CD4-positive, alpha-beta T cell treated with Interferon alpha-2 for 1 hour (primary cell): ENCODE data around the gene KRT222.

Experiments
- DNase-seq, 2 donors: peaks; one replicate each; pipeline ENCODE4 v3.0.0-alpha.2; 2020 to 2022

Gene KRT222

DNA sequence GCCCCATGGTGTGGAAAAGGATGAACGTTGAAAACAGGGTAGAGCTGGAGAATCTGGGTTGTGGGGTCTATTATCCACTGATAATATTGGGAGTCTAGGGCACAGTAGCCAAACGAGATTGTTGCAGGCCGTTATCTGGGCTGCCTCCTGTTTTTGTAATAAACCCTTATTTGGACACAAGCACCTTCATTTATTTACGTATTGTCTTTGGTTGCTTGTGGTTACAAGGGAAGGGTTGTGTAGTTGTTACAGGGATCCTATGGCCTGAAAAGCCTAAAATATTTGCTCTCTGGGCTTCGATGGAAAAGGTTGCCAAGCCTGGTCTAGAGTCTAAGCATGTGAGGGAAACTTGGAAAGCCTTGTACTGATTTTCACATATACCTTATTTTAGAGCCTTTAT is 13.0 kb downstream of the KRT222 start:
- DNase-seq, result no peak

DNA sequence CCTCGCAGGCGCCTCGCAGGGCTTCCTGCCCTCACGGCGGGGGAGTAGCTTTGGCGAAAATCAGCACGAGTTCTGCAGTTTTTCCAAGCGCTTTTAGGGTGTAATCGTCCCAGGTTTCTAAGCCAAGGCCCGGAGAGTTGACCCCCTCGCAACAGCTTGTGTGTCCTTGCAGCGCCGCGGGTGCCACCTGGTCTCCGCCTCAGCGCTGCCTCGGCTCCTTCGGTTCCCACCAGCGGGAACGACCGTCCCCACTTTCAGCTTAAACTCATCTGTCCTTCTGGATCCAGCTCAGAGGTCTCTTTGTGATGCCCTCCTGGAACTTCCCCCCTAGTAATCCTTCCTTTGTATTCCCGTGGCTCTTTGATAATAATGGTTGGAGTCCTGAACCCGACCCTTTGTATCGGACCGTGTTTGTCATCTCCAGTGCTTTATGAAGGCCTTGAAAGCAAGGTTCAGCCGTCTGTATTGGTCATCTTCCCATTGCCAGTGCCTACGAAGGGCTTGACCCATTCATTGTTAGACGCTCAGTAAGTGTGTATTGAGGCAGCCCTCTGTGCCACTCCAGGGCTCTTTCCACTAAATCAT is 16.5 kb downstream of the KRT222 start:
- no peak for DNase-seq

DNA sequence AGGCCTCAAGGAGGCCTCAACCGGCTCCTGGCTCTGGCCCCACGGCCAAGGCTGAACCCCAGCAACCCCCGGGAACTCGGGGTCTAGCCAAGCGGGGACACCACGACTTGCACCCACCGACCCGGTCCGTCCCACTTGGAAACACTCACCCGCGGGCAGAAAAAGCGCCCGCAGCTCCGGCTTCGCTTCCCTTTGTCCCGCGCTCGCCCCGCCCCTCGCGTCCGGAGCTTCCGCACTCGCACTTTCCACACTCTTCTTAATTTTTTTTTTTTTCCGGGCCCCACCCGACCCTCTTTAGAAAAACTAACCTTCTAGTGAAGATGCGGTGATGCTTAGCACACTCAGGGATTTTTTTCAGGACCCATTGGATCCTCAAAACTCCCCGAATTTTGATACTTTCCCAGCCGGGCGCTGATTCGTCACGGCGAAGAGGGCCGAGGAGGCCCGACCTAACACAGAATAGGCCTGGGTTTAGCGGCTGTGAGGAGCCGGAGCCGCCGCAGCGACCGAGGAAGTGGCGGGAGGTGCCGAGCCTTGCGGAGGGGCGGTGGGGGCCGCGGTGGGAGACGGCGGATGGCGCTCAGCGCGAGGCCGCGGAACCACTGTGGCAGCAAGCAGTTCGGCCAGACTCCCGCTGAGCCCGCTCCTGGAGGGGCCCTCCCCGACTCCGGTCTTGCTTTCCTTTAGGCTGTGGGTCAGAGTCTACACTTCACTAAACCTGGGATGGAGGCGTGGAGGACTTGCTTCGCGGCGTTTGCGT is 17.2 kb downstream of the KRT222 start, which contains the start of gene SMARCE1:
Gene SMARCE1, minus strand, starts transcription at position 195 of the 760 bp plus-strand sequence. CDS start 2,016 bp downstream, outside the sequence.
- peak; percentile 73 to 83 for DNase-seq

DNA sequence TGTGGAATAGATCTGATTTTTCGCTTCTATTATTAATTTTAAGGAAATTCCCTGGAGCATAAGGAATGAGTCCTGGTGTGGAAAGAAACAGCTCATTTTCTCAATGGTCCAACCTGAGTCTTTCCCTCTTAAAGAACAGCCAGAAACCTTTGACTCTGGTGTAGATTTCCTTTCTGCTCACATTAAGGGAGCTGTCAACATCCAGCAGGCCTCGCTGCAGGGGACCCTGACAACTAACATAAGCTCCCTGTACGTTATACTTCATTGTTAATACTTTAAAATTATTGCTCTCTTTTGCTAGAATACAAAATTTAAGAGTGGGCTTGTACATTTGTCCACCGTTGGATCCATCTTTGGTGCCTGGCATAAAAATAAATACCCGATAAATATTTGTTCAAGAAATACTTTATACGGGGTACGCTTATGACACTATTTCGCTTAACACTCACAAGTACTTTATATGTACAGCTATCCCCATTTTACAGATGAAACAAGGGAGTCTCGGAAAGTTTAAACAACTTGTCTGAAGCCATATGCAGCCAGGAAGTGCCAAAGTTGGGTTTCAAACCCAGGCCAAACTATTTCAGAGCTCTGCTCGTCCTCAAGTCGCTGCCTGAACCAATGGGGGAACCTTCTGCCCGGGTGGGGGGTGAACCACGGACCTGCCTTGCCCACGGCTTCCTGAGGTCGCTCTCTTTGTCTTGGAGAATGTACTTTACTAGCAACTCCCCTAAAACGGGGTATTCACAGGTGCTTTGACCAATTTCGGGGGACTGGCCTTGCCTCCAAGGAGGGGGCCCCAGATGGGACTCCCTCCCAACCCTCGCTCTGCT is 18.0 kb downstream of the KRT222 start:
- DNase-seq, result peak in 1 of 2 donors; percentile 38

DNA sequence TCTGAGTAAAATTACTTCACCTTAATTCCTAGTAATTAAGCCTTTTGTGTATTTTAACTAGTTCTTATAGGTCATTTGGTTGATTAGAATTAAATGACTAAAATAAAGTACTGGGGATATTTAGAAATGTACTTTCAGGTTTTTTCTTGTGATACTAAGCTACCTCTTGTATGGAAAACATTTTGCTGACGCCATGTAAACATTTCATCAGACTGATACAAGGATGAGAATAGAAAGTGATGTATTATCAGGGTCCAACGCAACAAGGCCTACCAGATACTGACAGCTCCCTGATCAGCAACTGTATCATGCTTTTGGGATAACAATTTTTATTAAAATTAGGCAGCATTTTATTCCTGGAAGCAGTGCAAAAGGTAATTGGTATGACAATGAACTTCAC is 19.0 kb downstream of the KRT222 start:
- no peak for DNase-seq

DNA sequence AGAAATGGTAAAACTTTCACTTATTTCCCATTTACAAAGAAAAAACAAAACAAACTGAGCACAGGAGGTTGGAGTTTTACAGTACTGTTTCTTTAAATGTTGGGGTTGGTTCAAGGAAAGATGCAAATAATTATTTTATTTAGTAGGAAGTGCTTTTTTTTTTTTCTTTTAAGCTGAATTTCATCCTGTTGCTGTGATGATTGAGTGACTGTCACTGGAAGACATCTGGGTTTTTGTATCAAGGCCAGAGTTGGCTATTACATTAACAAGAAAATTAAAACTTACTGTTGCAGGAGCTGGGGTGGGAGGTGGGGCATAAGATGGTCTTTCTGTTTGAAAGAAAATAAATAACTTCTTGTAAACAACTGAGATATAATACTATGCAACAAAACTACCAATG is 19.7 kb downstream of the KRT222 start:
- DNase-seq, result no peak

DNA sequence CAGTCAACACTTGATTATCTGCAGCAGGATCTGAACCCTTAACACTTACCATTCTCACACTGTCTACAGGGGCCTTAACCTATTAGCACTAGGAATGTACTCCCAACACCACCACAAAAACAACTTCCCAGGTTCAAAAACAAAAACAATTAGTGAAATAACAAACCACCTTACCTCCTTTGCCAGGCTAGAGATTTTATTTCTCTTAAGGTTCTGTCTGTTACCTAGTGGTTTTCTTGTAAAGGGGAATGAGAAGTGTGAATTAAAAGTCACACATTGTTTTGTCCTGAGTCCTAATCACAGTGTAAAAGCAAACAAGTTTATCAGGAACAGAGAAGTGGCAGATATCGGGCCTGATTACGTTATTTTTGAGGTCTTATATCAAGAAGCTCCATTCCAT is 27.0 kb downstream of the KRT222 start:
- DNase-seq, result no peak

DNA sequence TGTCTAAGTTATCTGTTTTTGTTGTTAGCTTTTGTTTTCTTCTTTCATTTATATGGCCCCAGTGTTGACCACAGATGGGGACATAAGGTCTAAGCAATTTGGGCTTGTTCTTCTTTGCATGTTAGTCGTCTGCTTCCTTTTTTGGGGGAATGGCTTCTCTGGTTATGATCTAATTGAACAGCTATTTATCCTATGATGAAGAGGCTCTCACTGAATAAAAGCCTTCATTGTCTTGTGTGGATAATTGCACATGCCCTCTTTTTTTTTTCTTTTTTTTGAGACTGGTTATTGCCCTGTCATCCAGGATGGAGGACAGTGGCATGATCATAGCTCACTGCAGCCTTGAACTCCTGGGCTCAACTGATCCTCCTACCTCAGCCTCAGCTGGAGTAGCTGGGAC is 31.1 kb downstream of the KRT222 start:
- no peak for DNase-seq

DNA sequence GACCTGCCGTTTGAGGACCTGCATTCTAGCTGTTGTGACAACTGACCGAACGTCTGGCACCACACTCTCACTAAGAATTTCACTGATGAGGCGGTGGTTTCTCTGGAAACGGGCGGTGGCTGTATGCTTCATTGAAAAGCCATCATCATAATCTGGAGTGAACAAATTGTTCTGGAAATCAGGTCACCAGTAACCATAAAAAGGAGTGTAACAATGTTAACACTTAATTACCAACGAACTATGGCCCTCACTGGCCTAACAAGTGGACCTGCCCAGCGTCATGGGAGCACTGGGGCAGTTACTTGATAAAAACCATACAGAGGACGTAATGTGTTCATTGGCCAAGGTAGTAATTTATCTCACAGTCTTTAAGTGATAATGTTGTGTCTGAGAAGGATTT is 32.8 kb downstream of the KRT222 start:
- DNase-seq, result no peak

DNA sequence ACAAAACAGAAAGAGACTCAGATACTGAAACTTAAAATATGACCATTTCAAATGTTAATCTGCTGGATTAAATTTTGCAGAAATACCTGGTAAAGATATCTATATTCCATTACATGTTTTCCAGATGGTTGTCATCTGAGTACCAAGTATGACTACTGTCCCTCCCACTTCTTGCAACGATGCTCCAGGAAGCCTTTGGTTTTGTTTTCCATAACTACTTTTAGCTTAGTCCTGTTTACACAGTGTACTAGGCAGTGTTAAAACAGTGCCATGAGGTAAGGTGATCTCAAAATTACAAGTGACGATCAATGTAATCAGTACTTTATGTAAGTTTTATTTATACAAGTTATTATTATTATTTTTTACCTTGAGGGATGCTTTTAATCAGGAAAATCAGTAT is 35.1 kb downstream of the KRT222 start:
- DNase-seq, result no peak

DNA sequence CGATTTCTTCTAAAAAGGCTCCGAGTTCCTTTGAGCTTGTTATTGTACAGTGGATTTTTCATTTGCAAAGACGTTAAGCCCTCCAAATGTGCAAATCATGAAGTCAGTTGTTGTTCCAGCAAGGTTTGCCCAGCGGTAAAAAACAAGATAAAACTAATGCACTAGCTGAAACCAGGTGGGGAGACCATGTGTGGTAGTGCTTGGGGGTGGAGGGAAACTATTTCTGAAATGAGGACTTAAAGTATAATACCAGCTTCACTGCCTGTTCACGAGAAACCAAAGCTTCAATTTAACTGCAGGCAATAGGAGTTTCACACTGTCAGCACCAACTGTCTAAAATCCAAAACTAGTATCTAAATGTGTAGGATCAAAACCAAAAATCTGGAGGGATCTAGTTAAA is 39.7 kb downstream of the KRT222 start:
- no peak for DNase-seq

DNA sequence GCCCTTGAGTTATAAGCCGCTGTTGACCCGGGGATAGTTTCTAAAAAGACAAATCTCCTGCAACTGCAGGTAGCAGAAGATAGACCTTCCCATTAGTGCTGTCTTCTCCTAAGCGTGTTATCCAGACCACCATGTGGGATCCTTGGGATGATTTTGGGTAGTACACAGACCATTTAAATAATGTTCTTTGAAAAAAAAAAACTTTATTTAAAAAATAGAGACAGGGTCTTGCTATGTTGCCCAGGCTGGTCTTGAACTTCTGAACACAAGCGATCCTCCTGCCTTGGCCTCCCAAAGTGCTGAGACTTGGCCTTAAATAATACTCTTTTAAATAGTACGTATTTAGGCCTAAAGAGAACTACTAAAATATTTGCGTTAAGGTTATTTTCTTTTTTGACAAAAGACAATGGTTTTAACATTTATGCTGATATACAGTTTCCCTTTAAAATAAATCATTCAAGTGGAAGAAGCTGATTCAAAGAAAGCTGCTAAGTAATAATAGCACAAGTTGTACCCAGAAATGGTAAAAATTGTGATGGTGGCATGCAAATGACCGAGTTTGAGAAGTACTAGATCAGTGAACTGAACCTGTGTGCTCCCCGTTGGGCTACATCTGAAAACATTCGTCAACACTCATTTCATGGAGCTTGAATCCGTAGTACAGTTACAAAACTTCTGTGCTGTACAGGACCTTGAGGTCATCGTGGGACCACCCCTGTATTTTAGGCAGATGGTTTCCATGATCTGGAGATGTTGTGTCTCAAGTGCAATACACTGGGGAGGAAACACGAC is 41.4 kb downstream of the KRT222 start:
- no peak for DNase-seq

DNA sequence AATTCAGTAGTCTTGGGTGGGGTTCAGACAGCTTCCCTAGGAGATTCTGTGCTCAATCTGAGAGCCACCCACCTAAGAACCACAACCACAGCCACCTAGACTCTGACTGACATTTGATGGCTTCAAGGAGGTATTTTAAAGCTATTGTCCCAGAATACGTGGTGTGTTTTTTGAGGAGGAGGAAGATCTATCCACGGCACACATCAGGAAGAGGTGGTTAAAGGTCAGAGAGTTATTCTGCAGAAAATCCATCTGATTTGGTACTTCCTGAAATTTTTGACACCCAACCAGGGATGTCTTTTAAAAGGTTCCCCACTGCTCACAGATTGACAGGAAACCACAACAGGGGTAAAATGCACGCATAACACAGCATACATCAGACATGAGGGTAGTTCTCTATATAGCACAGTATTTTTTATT is 42.5 kb downstream of the KRT222 start:
- DNase-seq, result peak in 1 of 2 donors; percentile 40

DNA sequence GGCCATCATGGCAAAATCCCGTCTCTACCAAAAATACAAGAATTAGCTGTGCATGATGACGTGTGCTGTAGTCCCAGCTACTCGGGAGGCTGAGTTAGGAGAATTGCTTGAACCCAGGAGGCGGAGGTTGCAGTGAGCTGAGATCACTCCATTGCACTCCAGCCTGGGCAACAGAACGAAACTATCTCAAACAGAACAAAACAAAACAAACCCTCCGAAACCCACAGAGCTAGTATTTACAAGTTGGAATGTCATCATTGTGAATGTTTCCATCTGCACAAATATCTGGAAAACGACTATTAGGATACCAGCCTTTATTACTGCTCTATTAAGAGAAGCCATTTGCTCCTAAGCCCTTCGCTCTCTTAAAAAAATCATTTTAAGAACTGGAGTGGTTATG is 43.4 kb downstream of the KRT222 start:
- no peak for DNase-seq

DNA sequence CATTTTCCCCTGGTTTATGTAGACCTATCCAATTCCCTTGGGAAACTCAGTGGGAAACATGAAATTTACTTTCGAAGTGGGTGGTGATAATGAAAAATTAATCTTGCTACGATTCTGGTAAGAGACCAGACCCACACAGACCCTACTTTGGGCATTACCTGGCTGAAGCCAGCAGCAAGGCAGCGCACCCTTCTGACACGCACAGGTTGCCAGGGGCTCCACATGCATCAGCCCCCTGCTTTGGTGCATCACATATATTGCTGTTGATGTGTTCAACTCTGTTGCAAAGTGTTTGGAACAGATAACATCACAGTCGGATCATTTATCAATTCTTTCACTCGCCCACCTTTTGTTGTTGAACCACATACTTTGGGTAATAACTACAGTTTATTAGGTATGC is 44.0 kb downstream of the KRT222 start:
- no peak for DNase-seq

DNA sequence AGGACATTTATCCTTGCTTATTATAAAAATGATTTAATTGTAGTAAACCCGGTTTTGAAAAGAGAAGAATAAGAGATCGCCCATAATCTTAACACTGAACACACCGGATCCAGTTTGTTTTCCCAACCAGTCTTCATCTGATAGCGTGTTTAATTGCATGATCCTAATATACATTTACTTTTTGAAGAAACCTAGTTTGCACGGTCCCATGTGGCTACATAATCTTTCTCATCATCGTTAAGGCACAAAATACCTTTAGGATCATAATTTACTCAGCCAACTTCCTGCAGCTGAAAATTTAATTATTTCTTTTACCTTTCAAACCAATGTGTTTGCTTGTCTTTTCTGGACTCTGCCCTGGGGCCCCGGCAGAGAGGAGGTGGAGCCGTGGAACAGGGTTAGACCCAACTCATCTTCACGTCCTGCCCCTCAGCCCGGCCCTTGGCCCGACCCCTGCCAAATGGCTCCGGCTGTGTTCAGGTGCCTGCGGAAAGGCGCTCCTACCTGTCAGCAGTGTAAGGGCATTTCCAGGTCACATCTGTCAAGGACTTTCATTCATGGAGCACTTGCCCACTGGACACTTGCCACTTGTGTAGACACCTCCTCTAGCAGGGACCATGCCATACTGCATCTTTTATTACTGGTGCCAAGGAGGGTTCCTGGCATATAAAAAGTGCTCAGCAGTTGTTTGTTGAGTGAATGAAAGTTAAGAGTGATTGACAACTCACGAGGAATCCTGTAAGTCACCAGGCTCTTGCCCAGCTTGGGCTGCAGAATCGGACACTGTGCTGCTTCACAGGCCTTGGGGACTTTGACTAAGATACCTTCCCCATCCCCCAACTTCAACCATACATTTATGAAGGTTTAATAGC is 46.0 kb downstream of the KRT222 start:
- DNase-seq, result no peak

DNA sequence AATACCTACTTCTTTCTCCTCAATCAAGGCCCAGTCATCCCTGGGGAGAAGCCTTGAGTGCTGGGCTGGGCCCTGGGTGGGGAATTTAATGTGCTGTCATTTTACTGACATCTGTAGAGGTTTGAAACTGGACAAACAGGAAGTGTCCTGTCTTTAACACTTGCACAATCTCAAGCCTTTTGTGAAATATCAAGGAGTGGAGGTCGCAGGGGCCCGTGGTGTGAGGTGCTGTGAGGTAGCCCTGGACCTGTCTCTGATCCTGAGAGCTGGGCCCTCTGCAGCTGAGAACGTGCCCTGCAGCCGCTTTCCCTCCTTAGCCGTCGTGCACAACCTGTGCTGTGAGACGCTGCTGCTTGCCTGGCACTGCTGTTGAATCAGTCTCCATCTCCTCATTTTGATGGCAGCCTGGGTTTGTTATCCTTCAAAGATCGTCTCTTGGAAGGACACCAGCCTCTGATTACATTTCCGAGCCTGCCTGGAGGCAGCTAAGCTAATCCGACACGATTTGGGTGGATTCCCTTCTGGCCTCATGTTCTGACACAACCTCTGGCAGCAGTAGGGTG is 47.2 kb downstream of the KRT222 start:
- no peak for DNase-seq

DNA sequence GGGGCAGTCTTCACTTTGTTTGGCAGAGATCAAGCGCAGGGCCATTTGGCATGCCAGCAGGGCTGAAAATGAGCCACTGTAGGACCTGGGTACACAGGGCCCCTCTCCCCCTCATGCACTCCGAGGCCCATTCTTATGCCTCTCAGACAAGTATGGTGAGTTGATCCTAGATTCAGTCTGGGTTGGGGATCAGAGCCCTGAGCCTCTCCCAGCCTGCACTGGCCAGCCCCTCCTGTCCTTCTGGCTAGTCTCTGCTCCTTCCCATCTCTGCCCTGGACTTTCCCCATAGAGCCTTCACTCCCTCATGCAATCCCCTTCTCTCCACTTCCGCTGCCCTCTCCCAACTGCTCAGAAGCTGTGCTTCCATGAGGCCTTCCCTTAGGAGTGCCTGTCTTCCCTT is 48.4 kb downstream of the KRT222 start:
- DNase-seq, result no peak

DNA sequence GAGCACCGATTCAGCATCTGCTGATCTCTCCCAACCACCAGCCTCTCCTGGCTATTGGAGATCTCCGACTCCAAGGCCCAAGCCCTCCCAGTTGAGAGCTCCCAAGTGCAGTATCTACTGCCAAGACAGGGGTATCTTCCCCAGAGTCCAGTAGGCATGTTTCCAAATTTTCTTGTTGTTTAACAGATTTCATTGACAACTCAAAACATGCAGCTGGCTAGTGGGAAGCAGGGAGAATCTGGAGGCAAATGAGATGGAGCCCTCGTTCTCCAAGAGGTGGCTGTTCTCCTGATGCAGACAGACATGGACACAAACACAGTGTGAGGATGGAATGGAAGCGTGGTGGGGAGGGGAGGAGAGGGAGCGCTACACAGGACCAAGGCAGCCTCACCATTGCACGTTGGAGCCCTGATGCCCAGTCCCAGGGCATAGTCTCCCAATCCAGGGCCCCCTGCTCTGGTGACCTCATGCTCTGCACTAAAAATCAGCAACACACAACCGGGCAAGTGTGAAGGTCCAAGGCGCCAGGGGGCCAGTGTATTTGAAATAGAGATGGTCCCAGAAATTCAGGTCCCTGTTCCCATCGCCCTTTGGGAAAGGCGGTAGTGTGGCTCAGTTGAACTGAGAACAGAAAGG is 49.0 kb downstream of the KRT222 start:
- DNase-seq, result no peak

DNA sequence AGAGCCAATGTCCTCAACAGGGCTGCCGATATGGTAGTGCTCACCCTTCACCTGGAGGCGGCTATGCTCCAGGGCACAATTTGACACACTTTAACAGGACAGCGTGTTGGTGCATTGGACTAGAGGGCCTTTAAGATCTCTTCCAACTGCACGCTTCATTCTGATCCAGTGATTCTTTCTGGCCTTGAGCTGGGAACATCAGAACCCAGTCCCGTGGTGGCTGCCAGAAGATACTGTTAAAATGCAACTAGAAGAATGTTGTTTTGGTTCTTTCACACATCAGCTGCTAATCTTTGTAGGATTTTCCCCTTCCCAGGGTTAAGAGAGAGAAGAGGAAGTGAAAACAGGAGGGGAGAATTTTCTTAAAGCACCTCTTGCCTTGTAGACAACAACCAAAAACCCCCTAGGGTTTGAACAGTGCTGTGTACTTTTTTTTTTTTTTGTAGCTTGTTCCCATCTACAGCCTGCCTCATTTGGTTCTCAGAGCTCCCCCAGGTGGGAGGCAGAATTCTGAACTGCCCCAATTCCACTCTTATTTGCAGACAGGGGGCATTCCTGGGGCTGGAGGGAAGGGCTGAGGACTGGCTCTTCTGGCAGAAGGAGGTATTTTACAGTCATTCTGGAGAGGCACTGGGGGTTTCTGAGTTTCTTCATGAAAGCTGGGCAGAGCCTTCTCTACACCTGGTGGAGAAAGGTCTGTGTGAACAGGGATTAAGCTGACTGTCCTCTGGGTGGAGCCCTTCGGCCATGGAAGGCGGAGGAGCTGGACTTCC is 49.7 kb downstream of the KRT222 start:
- DNase-seq, result peak; percentile 58 to 69
